MCF 10A (cell line): ENCODE results near the gene SDHB. TPM values are rescaled to one million over a fixed set of nuclear protein-coding genes. Genes with fewer than 3 reads are reported as not detected.
A peak's percentile ranks its signal among the peaks of the same experiment; 100 is the strongest.

ENCODE experiments used
- BruUV-seq: library from RNA; stranded (reverse); fragments of 400-500 nt; replicated peaks from 2 replicates; lab custom pipeline; 2021; lab: Mats Ljungman, UMichigan
- CTCF ChIA-PET: fragments of 300-600 bp; sonication (Branson Sonifier 250); formaldehyde crosslinking; extraction: SDS; loops from one replicate; lab custom pipeline; 2021; ENCODE audit warnings: antibody characterized with exemption, inconsistent platforms; lab: Yijun Ruan, JAX
- POLR2A ChIA-PET: fragments of 300-600, 350-650 bp; sonication (Branson Sonifier 250); formaldehyde crosslinking; extraction: SDS; loops from one replicate; lab custom pipeline; 2020; ENCODE audit warnings: antibody characterized with exemption, inconsistent platforms; lab: Yijun Ruan, JAX
- DNase-seq: peaks from one replicate; pipeline ENCODE4 v3.0.0-alpha.2; 2018; ENCODE audit not compliant: unreplicated experiment
- H3K27ac Mint-ChIP-seq: one replicate; pipeline ENCODE4 v1.8.0; 2022; ENCODE audit warnings: mild to moderate bottlenecking, low read depth, mixed read lengths; ENCODE audit not compliant: unreplicated experiment
- H3K27me3 Mint-ChIP-seq: one replicate; pipeline ENCODE4 v1.8.0; 2022; ENCODE audit warnings: mixed read lengths; ENCODE audit not compliant: insufficient read depth, unreplicated experiment
- H3K36me3 Mint-ChIP-seq: one replicate; pipeline ENCODE4 v1.8.0; 2022; ENCODE audit warnings: mild to moderate bottlenecking, moderate library complexity, mixed read lengths; ENCODE audit not compliant: insufficient read depth, unreplicated experiment
- H3K4me1 Mint-ChIP-seq: one replicate; pipeline ENCODE4 v1.8.0; 2022; ENCODE audit warnings: mixed read lengths; ENCODE audit not compliant: insufficient read depth, unreplicated experiment
- H3K4me3 Mint-ChIP-seq: one replicate; pipeline ENCODE4 v1.8.0; 2022; ENCODE audit warnings: mild to moderate bottlenecking, moderate library complexity, mixed read lengths; ENCODE audit not compliant: unreplicated experiment
- H3K9me3 Mint-ChIP-seq: one replicate; pipeline ENCODE4 v1.8.0; 2022; ENCODE audit warnings: mixed read lengths; ENCODE audit not compliant: unreplicated experiment
- CTCF ChIP-seq: fragments of 200-600 bp; IDR thresholded peaks from one replicate; pipeline ENCODE4 v1.8.0; 2022; ENCODE audit warnings: antibody characterized with exemption, mild to moderate bottlenecking; ENCODE audit not compliant: unreplicated experiment
- intact Hi-C: fragments of 100-400 bp; cut with micrococcal nuclease; formaldehyde crosslinking; loops from 2 replicates; pipeline ENCODE4 v1.14.1; 2022
- total RNA-seq: library from RNA; stranded (reverse); gene quantifications from 2 replicates; pipeline ENCODE4 v1.2.3, GENCODE V29; 2022

Gene SDHB
- total RNA-seq, 1 experiment from 2014 or later: 166 TPM

- Mint-ChIP-seq H3K36me3 (peaks cover 6% of the 10 kb centered on the region), H3K4me1 (peaks cover 2% of the 10 kb centered on the region), H3K9me3 (no peaks in the 10 kb centered on the region), H3K4me3 (no peak overlapping the region), H3K27ac (peak overlapping the region; percentile 79), H3K27me3 (no peaks in the 10 kb centered on the region)
- ChIA-PET CTCF (interaction anchor here (0.7 kb wide), 1 partner anchor 347 kb away, joined by 3 read pairs; no protein-coding TSS in a partner anchor), POLR2A (interaction anchor here (0.7 to 0.8 kb wide), 2 partner anchors 28 to 36 kb away, joined by 3 to 5 read pairs; no protein-coding TSS in a partner anchor)
- no peak for DNase-seq
- no TSS peak for BruUV-seq
- intact Hi-C loops: no loop called here
- no peak for TF ChIP-seq CTCF
Measured at GRCh38 chr1:16975838-16976237, 78.0 kb downstream of the SDHB start.

DNA sequence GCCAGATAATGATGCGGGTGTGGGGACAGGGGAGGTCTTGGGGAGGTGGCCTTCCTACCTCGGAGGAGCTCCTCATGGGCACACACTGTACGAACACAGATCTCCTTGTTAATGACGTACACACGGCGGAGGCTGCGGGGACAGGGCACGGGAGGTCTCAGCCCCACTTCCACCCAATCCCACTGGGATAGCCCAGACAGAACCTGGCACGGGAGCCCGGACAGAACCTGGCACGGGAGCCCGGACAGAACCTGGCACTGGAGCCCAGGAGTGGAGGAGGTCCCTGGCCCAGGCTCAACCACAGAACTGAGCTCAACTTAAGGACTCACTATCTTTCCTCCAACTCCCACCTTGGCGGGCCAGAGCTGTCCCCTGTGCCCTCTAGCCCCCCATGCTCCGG lies 78.6 kb downstream of the SDHB start:
- CTCF ChIA-PET: no interaction called here
- TF ChIP-seq CTCF: no peak
- intact Hi-C loops: no loop called here
- Mint-ChIP-seq H3K4me1 (no peaks in the 10 kb centered on the region), H3K4me3 (no peak overlapping the region), H3K9me3 (no peaks in the 10 kb centered on the region), H3K36me3 (peaks cover 6% of the 10 kb centered on the region), H3K27me3 (no peaks in the 10 kb centered on the region), H3K27ac (no peak overlapping the region)
- BruUV-seq: no TSS peak
- POLR2A ChIA-PET: no interaction called here
- DNase-seq: no peak

GRCh38 chr1:16973215-16973614 lies 80.6 kb downstream of the SDHB start:
- Mint-ChIP-seq H3K4me1 (no peaks in the 10 kb centered on the region), H3K4me3 (no peak overlapping the region), H3K9me3 (no peaks in the 10 kb centered on the region), H3K27me3 (no peaks in the 10 kb centered on the region), H3K36me3 (peaks cover 6% of the 10 kb centered on the region), H3K27ac (no peak overlapping the region)
- no TSS peak for BruUV-seq
- CTCF ChIA-PET: interaction anchor here (0.6 kb wide), 1 partner anchor 14 kb away, joined by 3 read pairs; no protein-coding TSS in a partner anchor
- POLR2A ChIA-PET: no interaction called here
- intact Hi-C loops: no loop called here
- DNase-seq: no peak
- no peak for TF ChIP-seq CTCF

- H3K4me1 Mint-ChIP-seq: no peaks in the 10 kb centered on the region
- no peak for DNase-seq
- BruUV-seq: no TSS peak
- ChIA-PET CTCF (no interaction called here), POLR2A (interaction anchor here (1.0 to 1.4 kb wide), 2 partner anchors 12 to 14 kb away, joined by 3 to 4 read pairs; no protein-coding TSS in a partner anchor)
- no peak for TF ChIP-seq CTCF
- H3K27me3 Mint-ChIP-seq: no peaks in the 10 kb centered on the region
- no peaks in the 10 kb centered on the region for H3K9me3 Mint-ChIP-seq
- intact Hi-C loops: no loop called here
- peaks cover 11% of the 10 kb centered on the region for H3K36me3 Mint-ChIP-seq
- no peak overlapping the region for H3K27ac Mint-ChIP-seq
- no peak overlapping the region for H3K4me3 Mint-ChIP-seq
Measured at GRCh38 chr1:16972189-16972895, 81.5 kb downstream of the SDHB start.
